Activated T-cell treated with anti-CD3 and anti-CD28 coated beads for 1 hour (primary cell): ENCODE results near the gene SCYGR1.
"Not testable (repeated sequence)": the region's sequence is repeated elsewhere in the genome, so short reads cannot be mapped to it uniquely, and the experiment has no call there.

Experiments used
- DNase-seq: peaks from one replicate; pipeline ENCODE4 v3.0.0-alpha.2; 2020; ENCODE audit warnings: low read depth

The SCYGR1 gene

DNA sequence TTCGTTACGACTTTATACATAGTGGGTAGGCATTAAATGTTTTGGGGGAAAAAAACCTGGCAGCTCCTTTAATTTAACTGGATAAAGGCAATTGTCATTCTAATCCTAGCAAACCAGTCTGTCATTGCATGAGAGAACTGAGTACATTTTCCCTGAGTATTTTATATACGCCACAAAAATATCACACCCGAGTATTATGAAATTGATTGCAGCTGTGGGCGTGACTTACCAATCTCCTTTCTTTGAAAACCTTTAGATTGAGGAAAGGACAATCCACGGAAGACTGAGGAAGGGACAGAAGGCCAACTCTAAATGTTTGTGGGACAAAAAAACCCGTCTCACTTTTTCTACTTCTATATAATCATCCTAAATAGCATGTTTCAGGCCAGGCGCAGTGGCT lies 17.7 kb downstream of the SCYGR1 start:
- no peak for DNase-seq

DNA sequence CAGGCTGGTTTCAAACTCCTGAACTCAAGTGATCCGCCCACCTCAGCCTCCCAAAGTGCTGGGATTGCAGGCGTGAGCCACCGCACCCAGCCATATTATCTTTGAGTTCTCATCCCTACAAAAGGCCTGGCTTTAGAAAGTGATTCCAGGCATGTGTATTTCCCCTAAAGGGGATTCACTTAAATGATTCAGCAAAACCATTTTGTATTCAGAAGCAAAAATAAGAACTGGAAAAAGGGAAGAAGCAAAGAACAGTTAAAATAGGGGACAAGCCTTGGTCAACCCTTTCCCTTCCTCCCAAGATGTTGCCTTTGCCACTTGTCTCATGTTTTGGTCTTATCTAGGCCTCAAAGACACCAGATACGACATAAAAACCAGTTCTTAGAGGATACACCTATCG lies 19.2 kb downstream of the SCYGR1 start:
- DNase-seq: no peak

DNA sequence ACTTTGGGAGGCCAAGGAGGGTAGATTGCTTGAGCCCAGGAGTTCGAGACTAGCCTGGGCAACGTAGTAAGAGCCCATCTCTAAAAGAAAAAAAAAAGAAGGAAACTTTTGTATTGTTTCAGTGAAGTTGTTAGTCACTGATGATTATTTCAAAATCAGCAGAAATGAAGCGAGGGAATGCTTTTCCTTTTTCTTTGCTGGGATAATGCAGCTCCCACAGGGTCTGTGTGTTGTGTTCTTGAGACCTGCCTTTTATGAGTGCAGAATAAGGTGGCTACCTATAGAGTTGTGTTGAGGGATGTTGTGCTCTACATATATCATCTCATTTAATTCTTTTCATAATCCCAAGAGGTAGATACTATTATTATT lies 20.3 kb downstream of the SCYGR1 start:
- DNase-seq: no peak

DNA sequence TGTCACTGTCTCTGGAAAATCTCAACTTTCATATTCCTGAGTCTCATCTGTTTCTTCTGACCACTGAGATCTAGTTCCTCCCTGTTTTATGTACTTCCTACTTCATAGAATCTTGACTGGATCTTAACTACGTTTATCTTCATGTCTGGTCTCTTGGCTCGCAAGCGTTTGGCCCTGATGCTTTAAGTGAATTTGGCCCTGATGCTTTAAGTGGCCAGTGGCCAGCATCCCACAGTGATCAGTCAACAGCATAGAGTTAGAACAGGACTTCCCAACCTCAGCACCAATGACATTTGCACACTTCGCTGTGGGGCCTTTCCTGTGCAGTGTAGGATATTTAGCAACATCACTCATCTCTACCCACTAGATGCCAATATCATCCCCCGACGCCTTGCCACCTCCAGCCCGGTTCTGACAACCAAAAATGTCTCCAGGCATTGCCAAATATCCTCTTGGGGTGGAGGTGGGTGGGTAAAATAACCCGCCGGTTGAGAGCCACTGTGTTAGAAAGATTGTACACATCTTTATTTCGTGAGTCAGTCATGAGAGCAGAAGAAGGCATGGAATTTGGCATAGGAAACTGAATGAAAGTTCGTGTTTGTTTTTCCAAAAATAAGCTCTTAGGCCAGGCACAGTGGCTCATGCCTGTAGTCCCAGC lies 20.9 kb downstream of the SCYGR1 start:
- no peak for DNase-seq

DNA sequence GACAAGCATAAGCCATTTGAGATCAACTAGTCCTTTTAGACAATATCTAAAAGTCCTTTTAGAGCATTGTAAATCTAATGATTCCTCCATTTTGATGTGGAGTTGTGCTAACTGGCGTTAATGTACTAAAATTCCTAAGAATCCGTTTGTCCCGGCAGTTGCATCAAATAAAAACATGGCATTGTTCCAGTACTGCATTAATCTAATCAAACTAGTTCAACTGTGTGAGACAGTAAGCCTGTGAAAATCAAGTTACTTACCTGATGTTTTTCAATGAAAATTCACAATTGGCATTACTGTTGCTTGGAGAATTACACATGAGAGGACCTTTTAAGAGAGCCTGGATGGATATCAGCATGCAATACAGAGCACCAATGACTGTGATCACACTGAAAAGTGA lies 21.9 kb downstream of the SCYGR1 start:
- no peak for DNase-seq

DNA sequence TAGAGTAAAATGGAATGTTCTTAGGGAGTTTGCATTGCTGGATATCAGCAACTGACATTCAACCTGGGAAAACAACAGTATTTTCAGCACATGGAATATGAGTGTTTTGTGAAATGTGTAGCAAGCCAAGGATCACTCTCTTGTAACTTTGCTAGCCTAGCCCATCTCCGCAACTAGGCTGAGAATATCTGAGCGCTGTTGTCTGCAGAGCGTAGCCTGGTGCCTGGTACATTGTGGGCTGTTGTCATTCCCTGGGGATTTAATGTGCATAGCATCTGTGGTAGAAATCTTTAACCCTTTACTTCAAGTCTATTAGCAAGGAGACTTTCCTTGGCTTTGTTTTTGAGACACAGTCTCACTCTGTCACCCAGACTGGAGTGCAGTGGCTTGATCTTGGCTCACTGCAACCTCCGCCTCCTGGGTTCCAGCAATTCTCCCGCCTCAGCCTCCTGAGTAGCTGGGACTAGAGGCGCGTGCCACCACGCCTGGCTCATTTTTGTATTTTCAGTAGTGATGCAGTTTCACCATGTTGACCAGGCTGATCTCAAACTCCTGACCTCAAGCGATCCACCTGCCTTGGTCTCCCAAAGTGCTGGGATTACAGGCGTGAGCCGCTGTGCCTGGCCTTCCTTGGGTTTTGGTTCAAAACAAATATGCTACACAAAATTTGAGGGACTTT lies 23.0 kb downstream of the SCYGR1 start:
- not testable (repeated sequence) for DNase-seq

DNA sequence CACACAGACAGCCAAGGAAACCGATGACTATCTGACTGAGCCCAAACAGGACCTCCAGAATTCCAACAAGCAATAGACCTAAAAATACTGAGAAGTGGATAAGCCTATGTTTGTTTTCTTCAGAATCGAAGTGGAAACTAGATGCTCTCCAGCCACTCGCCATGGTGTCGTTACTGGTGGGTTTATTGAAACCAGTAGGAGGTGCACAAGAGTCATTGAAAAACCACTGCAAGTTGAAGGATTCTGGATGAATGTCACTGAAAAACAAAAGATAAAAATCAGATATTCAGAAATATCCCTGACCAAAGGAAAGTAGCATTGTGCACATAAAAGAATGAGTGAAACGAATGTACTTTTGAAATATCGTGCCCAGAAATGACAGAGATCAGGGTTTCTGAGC lies 24.0 kb downstream of the SCYGR1 start:
- no peak for DNase-seq

DNA sequence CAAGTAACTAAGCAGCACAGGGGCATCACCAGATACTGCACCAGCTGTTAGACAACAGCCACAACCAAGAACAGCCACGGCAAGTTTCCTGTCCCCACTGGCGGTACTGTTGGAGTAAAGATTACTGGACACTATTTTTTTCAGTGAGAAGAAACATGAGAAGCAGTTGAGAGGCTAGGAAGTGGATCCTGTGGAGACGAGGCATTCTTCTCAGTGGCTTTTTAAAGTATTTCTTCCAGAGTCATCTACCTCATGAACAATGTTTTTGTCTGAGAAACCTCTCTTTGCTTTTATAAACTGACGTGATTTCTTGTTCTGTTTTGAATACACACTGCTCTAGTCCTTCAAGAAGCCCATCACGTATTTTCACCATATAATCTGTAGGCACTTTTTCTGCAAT lies 27.4 kb downstream of the SCYGR1 start:
- DNase-seq: no peak

DNA sequence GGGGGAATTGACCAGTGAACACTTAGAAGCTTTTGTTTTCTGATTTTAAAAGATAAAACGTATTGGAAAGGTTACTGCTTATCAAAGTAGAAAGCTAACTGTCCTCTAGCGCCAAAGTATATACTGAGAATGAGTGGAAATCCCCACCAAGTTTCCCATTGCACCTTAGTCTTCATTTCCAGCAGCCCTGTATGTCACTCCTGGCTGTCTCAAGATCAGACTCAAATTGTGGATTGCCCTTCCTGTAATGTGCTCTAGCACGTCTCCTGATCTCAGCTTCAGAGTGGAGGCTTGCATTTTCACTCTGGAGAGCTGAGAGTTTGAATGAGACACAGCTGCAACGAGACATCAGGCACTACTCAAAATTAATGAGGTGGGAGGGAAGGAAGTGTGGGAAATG lies 36.1 kb downstream of the SCYGR1 start:
- no peak for DNase-seq

DNA sequence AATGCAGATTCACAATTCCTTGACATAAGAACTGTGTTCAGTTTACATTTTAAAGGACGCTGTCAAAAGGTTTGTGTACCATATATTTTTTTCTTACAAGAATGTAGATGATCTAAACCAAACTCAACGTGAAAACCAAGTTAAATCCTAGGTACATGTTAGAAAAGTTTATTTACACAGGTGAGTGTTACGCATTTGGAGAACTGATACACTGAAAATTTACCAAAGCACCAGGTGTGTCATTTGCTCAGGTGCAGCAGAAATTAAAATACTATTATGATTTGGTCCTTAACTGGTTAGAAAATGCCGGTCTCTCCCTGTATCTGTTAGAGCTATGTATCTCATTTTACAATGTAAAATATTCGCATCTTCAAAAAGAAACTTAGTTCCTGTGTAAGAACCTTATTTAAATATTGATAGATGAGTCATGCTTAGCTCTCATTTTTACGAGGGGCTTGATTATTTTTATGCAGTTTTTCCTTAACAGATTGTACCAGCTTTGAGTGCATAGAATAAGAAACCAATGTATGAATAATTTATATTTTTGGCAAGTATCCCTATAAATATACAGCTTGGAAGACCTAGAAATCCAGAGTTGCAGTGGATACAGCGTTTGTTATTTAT lies 37.6 kb downstream of the SCYGR1 start:
- DNase-seq: no peak

DNA sequence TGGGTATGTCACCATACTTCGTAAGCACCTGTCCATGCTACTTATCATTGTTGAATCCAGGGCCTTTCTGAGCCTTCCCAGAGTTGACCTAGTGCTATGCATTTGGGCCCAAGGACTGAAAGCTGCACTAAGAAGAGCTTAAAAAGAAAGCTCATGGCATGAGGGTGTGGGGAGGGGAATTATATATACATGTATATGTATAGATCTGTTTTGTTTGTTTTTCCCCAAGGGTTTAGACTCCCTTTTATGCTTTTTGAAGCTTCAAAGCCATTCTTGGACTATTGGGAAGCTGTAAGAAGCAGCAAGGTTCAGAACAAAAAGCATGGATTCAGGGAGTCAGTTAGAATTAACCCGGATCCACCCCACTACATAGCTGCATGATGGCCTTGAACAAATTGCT lies 39.4 kb downstream of the SCYGR1 start:
- DNase-seq: no peak

DNA sequence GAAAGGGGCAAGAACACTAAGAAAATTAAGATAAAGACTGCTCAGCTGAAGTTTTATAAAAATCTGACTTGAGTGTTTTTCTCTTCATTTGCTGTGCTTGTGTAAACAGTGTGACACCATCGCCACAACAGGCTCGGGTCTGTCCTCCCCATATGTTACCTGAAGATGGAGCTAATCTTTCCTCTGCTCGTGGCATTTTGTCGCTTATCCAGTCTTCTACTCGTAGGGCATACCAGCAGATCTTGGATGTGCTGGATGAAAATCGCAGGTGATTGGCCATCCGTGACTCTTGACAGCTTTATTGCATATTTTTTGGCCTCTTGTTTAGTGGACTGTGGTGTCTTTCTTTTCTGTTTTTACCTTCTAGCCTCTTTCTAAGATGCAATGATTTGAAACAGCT lies 40.6 kb downstream of the SCYGR1 start:
- DNase-seq: no peak

DNA sequence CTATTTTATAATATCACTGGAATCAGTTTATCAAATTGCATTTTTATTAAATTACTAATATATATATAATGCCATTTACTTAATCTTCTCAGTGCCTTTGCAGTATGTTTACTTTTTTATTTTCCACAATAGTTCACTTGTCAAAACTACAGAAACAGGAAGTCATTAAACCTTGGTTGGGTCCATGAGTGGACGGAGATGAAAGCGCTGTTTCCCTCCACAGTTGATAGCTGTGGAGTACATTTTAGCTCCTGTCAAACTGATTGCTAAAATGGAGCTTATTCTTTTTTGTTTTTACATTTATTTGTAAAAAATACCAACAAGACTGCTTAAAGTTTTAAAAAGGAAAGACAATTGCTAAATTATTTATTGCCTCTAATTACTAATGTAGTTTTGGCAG lies 43.5 kb downstream of the SCYGR1 start:
- no peak for DNase-seq

DNA sequence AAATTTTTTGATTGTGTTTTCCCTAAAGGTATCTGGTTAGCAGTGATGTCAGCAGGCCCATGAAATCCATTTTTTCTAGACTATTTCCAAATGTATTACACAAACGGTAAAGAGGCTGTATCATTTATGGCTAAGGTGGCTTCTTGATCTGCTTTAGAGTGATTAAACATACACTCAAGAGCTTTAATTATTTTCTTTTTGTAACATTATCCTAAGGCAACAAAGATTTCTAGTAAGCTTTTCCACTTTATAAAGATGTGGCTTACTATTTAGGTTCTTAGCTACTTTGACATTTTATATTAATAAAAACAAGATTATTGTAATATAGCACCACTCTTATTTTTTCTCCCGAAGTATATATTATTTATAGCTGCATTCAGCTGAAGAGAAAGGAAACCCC lies 46.2 kb downstream of the SCYGR1 start:
- no peak for DNase-seq

DNA sequence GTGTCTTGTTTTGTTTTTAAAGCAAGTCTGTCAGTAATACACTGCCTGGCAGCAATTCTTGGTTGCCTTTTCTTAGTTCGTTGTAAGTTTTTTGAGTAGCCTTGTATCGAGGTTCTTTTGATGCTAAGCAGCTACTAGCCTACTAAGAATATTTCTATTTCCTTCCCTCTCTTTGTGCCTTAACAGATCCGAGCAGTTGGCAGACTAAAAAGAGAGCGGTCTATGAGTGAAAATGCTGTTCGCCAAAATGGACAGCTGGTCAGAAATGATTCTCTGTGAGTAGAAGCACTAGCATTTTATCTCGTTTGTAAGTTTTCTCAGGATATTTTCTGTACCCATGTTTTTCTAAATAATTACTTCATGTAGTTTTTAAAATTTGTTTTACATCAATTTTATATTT lies 47.6 kb downstream of the SCYGR1 start:
- DNase-seq: no peak

DNA sequence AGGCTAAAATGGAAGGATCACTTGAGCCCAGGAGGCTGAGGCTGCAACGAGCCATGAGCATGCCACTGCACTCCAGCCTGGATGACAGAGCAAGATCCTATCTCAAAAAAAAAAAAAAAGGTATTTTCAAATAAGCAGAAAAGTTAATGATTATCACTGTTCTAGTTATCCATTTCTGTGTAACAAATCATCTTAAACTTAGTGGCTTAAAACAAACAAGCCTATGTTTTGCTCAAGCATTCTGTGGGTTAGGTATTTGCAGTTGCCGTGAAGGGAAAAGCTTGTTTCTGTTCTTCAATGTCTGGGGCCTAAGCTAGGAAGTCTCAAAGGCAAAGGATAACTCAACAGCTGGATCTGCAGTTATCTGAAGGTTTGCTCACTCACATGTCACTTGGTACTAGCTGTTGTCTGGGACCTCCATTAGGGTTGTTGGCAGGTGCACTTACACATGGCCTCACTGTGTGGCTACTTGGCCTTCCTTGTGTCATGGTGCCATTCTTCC lies 48.6 kb downstream of the SCYGR1 start:
- DNase-seq: no peak
